H1 (cell line): ENCODE measurements around the gene LAMA3. TPM values are rescaled to one million over a fixed set of nuclear protein-coding genes. Genes with fewer than 3 reads are reported as not detected.

Experiments
- CTCF ChIA-PET: fragments of 300-600 bp; sonication (Branson Sonifier 250); formaldehyde crosslinking; loops from one replicate; lab custom pipeline; 2021; ENCODE audit not compliant: partially characterized antibody; lab: Charles Lee
- POLR2A ChIA-PET: fragments of 300-600 bp; sonication (Branson Sonifier 250); formaldehyde crosslinking; loops from one replicate; lab custom pipeline; 2021; ENCODE audit warnings: inconsistent platforms; ENCODE audit not compliant: partially characterized antibody; lab: Charles Lee
- DNase-seq, 2 experiments: peaks; one replicate each; pipeline versions ENCODE4 v3.0.0 to v3.0.0-alpha.2; 2010 to 2022; ENCODE audit warnings: low spot score in 2 of 2, low read depth in 1 of 2, mixed read lengths in 1 of 2
- FAIRE-seq: peaks from 2 replicates; lab custom pipeline; 2011; peaks lifted over from hg19 to GRCh38; lab: Jason Lieb, UNC
- H2AFZ ChIP-seq: 2 replicates; pipeline ENCODE4 v1.8.1; 2012; ENCODE audit warnings: low read length, inconsistent platforms
- H2AK5ac ChIP-seq: 2 replicates; pipeline ENCODE4 v1.6.1; 2013; ENCODE audit warnings: low read depth, low read length
- H2BK120ac ChIP-seq: replicated peaks from 2 replicates; pipeline ENCODE3; 2013; ENCODE audit warnings: low read depth, low read length, inconsistent platforms
- H2BK12ac ChIP-seq: 2 replicates; pipeline ENCODE4 v1.6.1; 2013; ENCODE audit warnings: low read depth, low read length
- H2BK15ac ChIP-seq: 2 replicates; pipeline ENCODE4 v1.6.1; 2013; ENCODE audit warnings: low read length
- H2BK20ac ChIP-seq: 2 replicates; pipeline ENCODE4 v1.6.1; 2013; ENCODE audit warnings: low read length
- H2BK5ac ChIP-seq: 2 replicates; pipeline ENCODE4 v1.6.1; 2013; ENCODE audit warnings: low read depth, low read length
- H3K14ac ChIP-seq: 2 replicates; pipeline ENCODE4 v1.6.1; 2013; ENCODE audit warnings: inconsistent platforms; ENCODE audit not compliant: insufficient read length
- H3K18ac ChIP-seq: 2 replicates; pipeline ENCODE4 v1.6.1; 2013; ENCODE audit warnings: low read length; ENCODE audit errors: extremely low read depth
- H3K23ac ChIP-seq: 2 replicates; pipeline ENCODE4 v1.6.1; 2013; ENCODE audit warnings: inconsistent platforms; ENCODE audit not compliant: insufficient read length
- H3K23me2 ChIP-seq: 2 replicates; pipeline ENCODE4 v1.6.1; 2013; ENCODE audit warnings: low read depth, low read length
- H3K27ac ChIP-seq: 2 replicates; pipeline ENCODE4 v1.6.1; 2011; ENCODE audit warnings: low read depth, low read length, inconsistent platforms
- H3K27me3 ChIP-seq, 4 experiments: replicated peaks in 1 of 4; 1 replicate in 1 of 4; 2 replicates in 3 of 4; pipeline versions ENCODE4 v1.6.1 to v1.8.1; 2011 to 2013; ENCODE audit warnings: low read length in 3 of 4, mild to moderate bottlenecking in 3 of 4, inconsistent platforms in 2 of 4, mixed read lengths in 2 of 4, moderate library complexity in 1 of 4; ENCODE audit not compliant: control insufficient read depth in 3 of 4, insufficient read depth in 3 of 4; ENCODE audit errors: extremely low read depth in 1 of 4
- H3K36me3 ChIP-seq, 4 experiments: 2 replicates each; pipeline versions ENCODE4 v1.6.1 to v1.8.1; 2011 to 2013; ENCODE audit warnings: mild to moderate bottlenecking in 4 of 4, low read length in 3 of 4, moderate library complexity in 2 of 4, control low read depth in 1 of 4, inconsistent platforms in 1 of 4; ENCODE audit not compliant: insufficient read depth in 4 of 4, control insufficient read depth in 2 of 4
- H3K4ac ChIP-seq: replicated peaks from 2 replicates; pipeline ENCODE3; 2013; ENCODE audit warnings: low read length, low read depth, mixed read lengths, inconsistent platforms; ENCODE audit not compliant: insufficient read length
- H3K4me1 ChIP-seq, 4 experiments: replicated peaks in 1 of 4; 1 replicate in 1 of 4; 2 replicates in 3 of 4; pipeline versions ENCODE4 v1.6.1 to v1.8.1; 2011 to 2013; ENCODE audit warnings: low read length in 3 of 4, inconsistent platforms in 2 of 4, mixed read lengths in 1 of 4; ENCODE audit not compliant: insufficient read depth in 4 of 4, control insufficient read depth in 3 of 4
- H3K4me2 ChIP-seq, 2 experiments: 2 replicates each; pipeline versions ENCODE4 v1.6.1 to v1.8.1; 2011 to 2013; ENCODE audit warnings: low read depth in 2 of 2, low read length in 2 of 2, control low read depth in 1 of 2, inconsistent platforms in 1 of 2, mild to moderate bottlenecking in 1 of 2; ENCODE audit not compliant: insufficient read depth in 1 of 2
- H3K4me3 ChIP-seq, 4 experiments: fragments of 200-600, 300-600 bp in 1 of 4; sonication (generic), shearing (Covaris generic), sonication (Bioruptor Twin) in 1 of 4; 2 replicates each; pipeline versions ENCODE4 v1.5.1 to v1.8.1; 2011 to 2016; ENCODE audit warnings: low read length in 4 of 4, low read depth in 3 of 4, control low read depth in 2 of 4, inconsistent platforms in 2 of 4, mild to moderate bottlenecking in 2 of 4, mixed read lengths in 1 of 4, moderate library complexity in 1 of 4; ENCODE audit not compliant: insufficient read depth in 2 of 4; ENCODE audit errors: extremely low read depth in 1 of 4
- H3K56ac ChIP-seq: replicated peaks from 2 replicates; pipeline ENCODE3; 2013; ENCODE audit warnings: low read depth, mild to moderate bottlenecking, mixed read lengths, low read length, inconsistent platforms; ENCODE audit not compliant: insufficient read length
- H3K79me1 ChIP-seq: 2 replicates; pipeline ENCODE4 v1.6.1; 2013; ENCODE audit warnings: low read depth, low read length, control low read depth
- H3K79me2 ChIP-seq, 2 experiments: 2 replicates each; pipeline versions ENCODE4 v1.6.1 to v1.8.1; 2012 to 2013; ENCODE audit warnings: low read length in 2 of 2, mild to moderate bottlenecking in 2 of 2, inconsistent platforms in 1 of 2; ENCODE audit not compliant: insufficient read depth in 2 of 2, control insufficient read depth in 1 of 2
- H3K9ac ChIP-seq, 4 experiments: replicated peaks in 1 of 4; 1 replicate in 1 of 4; 2 replicates in 3 of 4; pipeline versions ENCODE4 v1.6.1 to v1.8.1; 2011 to 2013; ENCODE audit warnings: low read depth in 3 of 4, low read length in 3 of 4, control low read depth in 2 of 4, mild to moderate bottlenecking in 2 of 4, moderate library complexity in 2 of 4, inconsistent platforms in 1 of 4; ENCODE audit errors: extremely low read depth in 1 of 4
- H3K9me3 ChIP-seq, 2 experiments: 2 replicates each; pipeline versions ENCODE4 v1.6.1 to v1.8.1; 2012 to 2013; ENCODE audit warnings: mild to moderate bottlenecking in 2 of 2, moderate library complexity in 2 of 2, control low read depth in 1 of 2, inconsistent platforms in 1 of 2, low read depth in 1 of 2, low read length in 1 of 2, mixed read lengths in 1 of 2; ENCODE audit not compliant: insufficient read depth in 2 of 2
- H4K20me1 ChIP-seq, 2 experiments: replicated peaks in 1 of 2; 2 replicates each; pipeline versions ENCODE3 to v1.8.1; 2011 to 2013; ENCODE audit warnings: inconsistent platforms in 2 of 2, low read length in 2 of 2, mild to moderate bottlenecking in 1 of 2; ENCODE audit not compliant: insufficient read depth in 2 of 2, control insufficient read depth in 1 of 2
- H4K5ac ChIP-seq: 2 replicates; pipeline ENCODE4 v1.6.1; 2013; ENCODE audit warnings: low read length, low read depth, mixed read lengths, inconsistent platforms; ENCODE audit not compliant: insufficient read length
- H4K8ac ChIP-seq: 2 replicates; pipeline ENCODE4 v1.8.0; 2013; ENCODE audit warnings: mild to moderate bottlenecking, moderate library complexity, low read length, inconsistent platforms; ENCODE audit not compliant: insufficient read depth; ENCODE audit errors: extremely low read depth
- H4K91ac ChIP-seq: replicated peaks from 2 replicates; pipeline ENCODE3; 2013; ENCODE audit warnings: low read length, mixed read lengths, inconsistent platforms; ENCODE audit not compliant: insufficient read length
- BACH1 ChIP-seq: IDR thresholded peaks from 2 replicates; pipeline ENCODE4 v1.6.1; 2012; ENCODE audit warnings: low read length, improper control_type of control experiment
- HDAC2 ChIP-seq, 2 experiments: fragments of 300-600 bp in 1 of 2; sonication (generic) in 1 of 2; IDR thresholded peaks; 2 replicates each; pipeline ENCODE4 v1.6.1; 2011 to 2012; ENCODE audit warnings: low read depth in 2 of 2, low read length in 2 of 2, mild to moderate bottlenecking in 2 of 2, moderate library complexity in 2 of 2, borderline replicate concordance in 1 of 2, inconsistent platforms in 1 of 2
- HDAC6 ChIP-seq: IDR thresholded peaks from one replicate; pipeline ENCODE4 v1.7.1; 2012; ENCODE audit warnings: low read depth, mild to moderate bottlenecking, inconsistent platforms, low read length, moderate library complexity
- KDM1A ChIP-seq: fragments of 200-600, 300-600 bp; sonication (generic); IDR thresholded peaks from 2 replicates; pipeline ENCODE4 v1.7.1; 2016; ENCODE audit warnings: mild to moderate bottlenecking, low read length, borderline replicate concordance
- POLR2A ChIP-seq, 2 experiments: IDR thresholded peaks; 1 replicate in 1 of 2; 2 replicates in 1 of 2; pipeline ENCODE4 v1.6.1; 2011; ENCODE audit warnings: low read depth in 2 of 2, low read length in 2 of 2, mild to moderate bottlenecking in 2 of 2; ENCODE audit errors: control extremely low read depth in 1 of 2
- POU5F1 ChIP-seq: IDR thresholded peaks from 2 replicates; pipeline ENCODE4 v1.6.1; 2011; ENCODE audit warnings: low read depth, mild to moderate bottlenecking, low read length, moderate library complexity
- RFX5 ChIP-seq: IDR thresholded peaks from 2 replicates; pipeline ENCODE4 v1.6.1; 2011; ENCODE audit warnings: low read depth, low read length, improper control_type of control experiment, borderline replicate concordance
- SAP30 ChIP-seq: fragments of 300-600 bp; sonication (generic); IDR thresholded peaks from 2 replicates; pipeline ENCODE4 v1.7.1; 2012; ENCODE audit warnings: low read length, moderate library complexity, mild to moderate bottlenecking, inconsistent platforms; ENCODE audit not compliant: insufficient read depth, insufficient replicate concordance
- TAF7 ChIP-seq: optimal IDR thresholded peaks from 2 replicates; pipeline ENCODE3; 2011; ENCODE audit warnings: low read depth, mild to moderate bottlenecking, inconsistent platforms, low read length, moderate library complexity, borderline replicate concordance
- WGBS, 2 experiments: shearing (Covaris generic) in 1 of 2; methylation state at CpG; one replicate each; pipeline versions ENCODE4 v1.1.6 to v1.1.7; 2013 to 2015; ENCODE audit warnings: low lambda C conversion rate in 2 of 2, mixed read lengths in 2 of 2, inconsistent platforms in 1 of 2, low coverage in 1 of 2, missing lambda C conversion rate in 1 of 2; ENCODE audit not compliant: insufficient replicate concordance in 2 of 2, insufficient coverage in 1 of 2, insufficient read length in 1 of 2; ENCODE audit errors: extremely low coverage in 1 of 2, missing lambda C conversion rate in 1 of 2; 5-methylcytosine and 5-hydroxymethylcytosine counted together
- polyA plus RNA-seq, 7 experiments: library from polyadenylated mRNA; depleted of rRNA in 3 of 7; stranded (reverse) in 5 of 7; unstranded in 2 of 7; fragments of >200 nt in 5 of 7; fragments of 200-250 nt in 2 of 7; gene quantifications; 1 replicate in 5 of 7; 2 replicates in 1 of 7; 4 replicates in 1 of 7; pipeline versions ENCODE4 v1.2.1 to v1.2.3, GENCODE V29; 2011 to 2013; ENCODE audit warnings: missing spikeins in 2 of 7, mixed read lengths in 2 of 7
- total RNA-seq: library from RNA; stranded (reverse); fragmentation: NEBNext Ultra II Directional; extraction: Animal tissue kit (Norgen Biotek cat#: 25700); gene quantifications from 2 replicates; pipeline ENCODE4 v1.2.1, GENCODE V29; 2021
- TF ChIP-seq, protein P1 (sequence below): IDR thresholded peaks from 2 replicates; pipeline ENCODE4 v1.6.1; 2012; ENCODE audit warnings: inconsistent platforms

Gene LAMA3
- total and polyA plus RNA-seq, 2 of the 8 experiments (the other 6 are each of a cell fraction or from before 2014, with no cell fraction given), result 0.76 to 5.0 TPM

DNA sequence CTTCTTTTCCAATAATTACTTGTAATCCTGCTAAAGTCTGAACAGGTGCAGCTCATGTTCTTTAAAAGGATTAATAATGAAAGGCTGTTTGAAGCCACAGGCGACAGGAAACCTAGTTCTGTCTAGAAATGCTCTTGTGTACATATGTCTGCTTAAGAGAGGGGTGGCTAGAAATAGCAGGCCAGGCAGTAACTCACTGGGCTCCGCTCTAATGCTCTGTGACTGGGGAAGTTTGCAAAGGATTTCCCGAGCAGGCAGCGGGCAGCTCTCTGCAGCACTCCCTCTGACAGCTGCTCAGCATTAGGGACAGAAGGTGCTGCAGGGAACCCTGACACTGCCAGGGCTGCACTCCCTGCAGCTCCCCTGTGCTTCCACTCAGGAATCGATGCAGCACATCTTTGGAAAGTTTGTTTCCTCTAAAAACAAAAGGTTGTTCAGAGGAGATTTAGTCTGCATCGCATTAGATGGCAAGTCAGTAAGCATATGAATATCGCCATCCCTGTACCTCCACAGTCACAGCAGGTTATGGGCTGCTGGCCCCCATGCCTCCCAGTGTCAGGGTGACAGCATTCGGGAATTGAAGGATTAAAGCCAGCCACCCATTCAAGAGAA is 292.2 kb downstream of the LAMA3 start:
- Histone ChIP-seq H3K4me1 (peaks cover 0 to 5% (median 0%) of the 10 kb centered on the region in 4 experiments; a peak in 2 of 7 replicates), H2BK120ac (no peak overlapping the region), H4K8ac (no peak overlapping the region), H3K56ac (no peak overlapping the region), H3K9me3 (no peaks in the 10 kb centered on the region), H3K79me2 (no peaks in the 10 kb centered on the region), H2AFZ (0 out of 2 replicates have a peak overlapping the region, but pooled peaks have one; percentile 9), H2BK5ac (no peak overlapping the region), H3K4me2 (no peak overlapping the region; a peak in 2 of 4 replicates), H3K27ac (no peak overlapping the region), H3K27me3 (no peaks in the 10 kb centered on the region; a peak in 1 of 7 replicates), H3K23ac (no peak overlapping the region), H3K9ac (no peak overlapping the region), H4K20me1 (no peaks in the 10 kb centered on the region), H2BK12ac (0 out of 2 replicates have a peak overlapping the region, but pooled peaks have one; percentile 56), H3K4me3 (no peak overlapping the region), H2BK15ac (peak overlapping the region; percentile 81; the same call in 1 of the 2 replicates), H3K79me1 (no peaks in the 10 kb centered on the region), H3K36me3 (no peaks in the 10 kb centered on the region), H2AK5ac (no peak overlapping the region), H3K23me2 (no peaks in the 10 kb centered on the region; the same call in 1 of the 2 replicates), H3K14ac (no peak overlapping the region), H4K5ac (no peak overlapping the region), H2BK20ac (no peak overlapping the region), H4K91ac (no peak overlapping the region), H3K18ac (no peak overlapping the region), H3K4ac (no peak overlapping the region)
- FAIRE-seq (no peak), DNase-seq (no peak)
- TF ChIP-seq POU5F1, result no peak
- no peak for TF ChIP-seq SAP30
- TF ChIP-seq HDAC6, result no peak
- TF ChIP-seq RFX5, result no peak
- TF ChIP-seq BACH1, result no peak
- TF ChIP-seq HDAC2 (IDR thresholded peaks at IDR 0.05; ENCODE audit: borderline replicate concordance in 1 of 2, low read depth in 2 of 2, low read length in 2 of 2), result no peak
- TF ChIP-seq POLR2A (IDR thresholded peaks at IDR 0.05; ENCODE audit: control extremely low read depth in 1 of 2, low read depth in 2 of 2, low read length in 2 of 2), result no peak
- no peak for TF ChIP-seq KDM1A
- no peak for TF ChIP-seq TAF7
- TF ChIP-seq, protein P1, sequence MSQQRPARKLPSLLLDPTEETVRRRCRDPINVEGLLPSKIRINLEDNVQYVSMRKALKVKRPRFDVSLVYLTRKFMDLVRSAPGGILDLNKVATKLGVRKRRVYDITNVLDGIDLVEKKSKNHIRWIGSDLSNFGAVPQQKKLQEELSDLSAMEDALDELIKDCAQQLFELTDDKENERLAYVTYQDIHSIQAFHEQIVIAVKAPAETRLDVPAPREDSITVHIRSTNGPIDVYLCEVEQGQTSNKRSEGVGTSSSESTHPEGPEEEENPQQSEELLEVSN, result no peak
- ChIA-PET POLR2A (interaction anchor here (1.0 kb wide), 2 partner anchors 33 to 339 kb away, joined by 3 to 4 read pairs; no protein-coding TSS in a partner anchor), CTCF (interaction anchor here (0.7 to 1.4 kb wide), 2 partner anchors 8 to 603 kb away, joined by 3 read pairs; no protein-coding TSS in a partner anchor)
- WGBS, 2 experiments, result 65% methylated on average over 8 of the region's 8 CpGs; no CpG with 5 or more reads in 1 of the 2 experiments
